NCI-H510A (cell line): ENCODE data around the gene MANBA.
"Not testable (repeated sequence)": the region's sequence is repeated elsewhere in the genome, so short reads cannot be mapped to it uniquely, and the experiment has no call there.

Experiments
- DNase-seq: peaks from one replicate; lab custom pipeline; 2025; lab: John Stamatoyannopoulos, UW

The MANBA gene

DNA sequence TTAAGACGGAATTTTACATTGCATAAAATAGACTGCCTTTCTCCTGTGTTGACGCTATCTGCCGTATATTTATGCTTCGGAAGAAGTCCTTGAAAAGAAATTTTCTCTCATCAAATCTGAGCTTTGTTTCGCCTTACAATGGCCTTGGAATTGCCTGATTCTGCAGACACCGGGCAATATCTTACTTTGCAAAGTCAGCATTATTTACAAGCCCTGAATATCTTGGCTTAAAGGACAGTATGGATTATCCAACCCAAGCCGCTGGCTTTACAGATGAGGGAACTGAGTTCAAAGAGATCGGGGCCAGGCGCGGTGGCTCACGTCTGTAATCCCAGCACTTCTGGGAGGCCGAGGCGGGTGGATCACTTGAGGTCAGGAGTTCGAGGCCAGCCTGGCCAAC, 1.1 kb upstream of the MANBA start:
- no peak for DNase-seq

DNA sequence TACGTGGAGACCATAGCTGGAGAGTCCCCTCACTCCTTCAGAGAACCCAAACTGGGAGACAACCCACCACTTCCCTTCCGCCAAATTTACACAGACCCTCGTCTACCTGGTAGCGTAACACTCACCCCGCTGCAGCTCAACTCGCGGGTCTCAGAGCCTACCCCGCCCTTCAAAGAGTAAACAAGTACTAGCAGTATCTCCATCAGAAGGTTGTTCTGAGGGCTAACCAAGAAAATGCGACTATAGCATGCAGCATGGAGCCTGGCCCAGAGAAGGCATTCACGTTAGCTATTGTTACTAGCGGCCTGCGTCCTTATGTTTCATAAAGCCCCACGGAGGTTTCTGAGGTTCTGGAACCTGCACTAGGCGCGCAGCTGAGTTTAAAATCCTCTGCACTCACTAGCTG, 531 bp upstream of the MANBA start:
- DNase-seq = no peak

- no peak for DNase-seq
Measured at GRCh38 chr4:102759831-102760644, 730 bp downstream of the MANBA start.

- no peak for DNase-seq
Measured at GRCh38 chr4:102758241-102759160, 2.3 kb downstream of the MANBA start.

GRCh38 chr4:102757681-102758080, 3.1 kb downstream of the MANBA start:
- DNase-seq = no peak

DNA sequence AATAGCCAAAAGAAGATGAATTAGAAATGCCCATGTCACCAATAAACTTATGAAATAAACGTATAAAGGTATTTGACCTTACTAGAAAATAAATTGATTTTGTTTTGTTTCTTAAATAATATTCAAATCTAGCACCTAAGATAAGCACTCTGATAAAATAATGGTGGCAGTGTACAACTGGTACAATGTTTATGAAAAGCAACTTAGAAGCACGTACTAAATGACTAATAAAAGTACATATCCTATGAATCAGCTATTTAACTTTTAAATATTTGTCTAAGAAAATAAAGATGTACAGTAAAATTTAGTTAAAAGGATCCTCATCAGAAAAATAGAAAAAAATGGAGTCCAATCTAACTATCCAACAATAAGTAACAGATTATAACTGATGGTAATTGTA, 6.7 kb downstream of the MANBA start:
- no peak for DNase-seq

GRCh38 chr4:102751941-102752340, 8.8 kb downstream of the MANBA start:
- DNase-seq = no peak

GRCh38 chr4:102743352-102743751, 17.4 kb downstream of the MANBA start:
- not testable (repeated sequence) for DNase-seq

GRCh38 chr4:102738802-102739201, 22.0 kb downstream of the MANBA start:
- DNase-seq = not testable (repeated sequence)

GRCh38 chr4:102736636-102737549, 23.9 kb downstream of the MANBA start:
- peak; percentile 37 for DNase-seq

- DNase-seq = peak; percentile 7
Measured at GRCh38 chr4:102735582-102735981, 25.2 kb downstream of the MANBA start.

DNA sequence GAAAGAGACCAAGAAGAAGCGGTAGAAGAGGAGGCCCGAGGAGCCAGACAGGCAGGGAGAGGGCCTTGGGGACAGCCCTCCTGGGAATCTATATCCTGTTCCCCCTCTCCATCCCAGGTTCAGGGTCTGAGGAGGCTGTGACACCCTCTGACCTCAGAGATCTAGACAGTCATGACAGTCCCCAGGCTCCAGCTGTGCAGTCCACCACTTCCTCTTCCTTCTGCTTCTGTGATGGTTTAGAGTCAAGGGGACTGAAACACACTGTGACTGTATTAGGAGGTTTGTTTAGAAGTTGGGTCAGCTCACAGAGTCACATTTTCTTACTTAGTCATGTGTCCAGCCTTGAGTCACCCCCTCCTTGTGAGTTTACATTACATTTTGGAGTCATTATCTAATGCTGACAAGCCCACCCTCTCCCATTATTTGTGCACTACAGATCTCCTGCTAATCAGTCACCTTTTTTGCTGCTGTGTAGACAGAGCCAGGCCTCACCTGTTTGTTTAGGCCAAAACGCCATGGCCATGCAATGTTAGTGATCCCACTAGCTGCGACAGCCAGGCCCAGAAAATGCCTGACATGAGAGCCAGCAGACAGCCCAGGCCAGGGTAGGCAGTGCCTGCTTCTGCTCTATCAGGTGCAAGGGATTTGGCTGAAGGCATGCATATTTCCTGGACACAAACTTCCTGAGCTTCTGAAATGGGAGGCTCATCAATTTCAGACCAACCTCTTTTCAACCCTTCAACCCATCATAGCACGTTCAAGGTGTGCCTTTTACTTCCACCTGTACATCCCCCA, 26.0 kb downstream of the MANBA start:
- DNase-seq = no peak

DNA sequence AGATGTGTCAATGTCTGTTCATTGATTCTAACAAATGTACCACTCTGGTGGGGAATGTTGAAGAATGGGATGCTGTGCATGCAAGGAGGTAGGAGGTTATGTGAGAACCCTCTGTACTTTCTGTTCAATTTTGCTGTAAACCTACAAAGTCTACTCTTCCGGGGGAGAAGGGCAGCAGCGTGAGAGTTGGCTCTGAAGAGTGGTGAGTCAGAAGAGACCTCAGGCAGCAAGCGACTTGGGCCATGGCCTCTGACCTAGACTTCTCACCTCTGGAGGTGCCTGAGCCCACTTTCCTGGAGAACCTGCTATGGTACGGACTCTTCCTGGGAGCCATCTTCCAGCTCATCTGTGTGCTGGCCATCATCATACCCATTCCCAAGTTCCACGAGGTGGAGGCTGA, 26.7 kb downstream of the MANBA start:
- DNase-seq = no peak

- no peak for DNase-seq
Measured at GRCh38 chr4:102733084-102733483, 27.7 kb downstream of the MANBA start.

- no peak for DNase-seq
Measured at GRCh38 chr4:102732678-102733077, 28.1 kb downstream of the MANBA start.

- no peak for DNase-seq
Measured at GRCh38 chr4:102730968-102731533, 29.7 kb downstream of the MANBA start.

DNA sequence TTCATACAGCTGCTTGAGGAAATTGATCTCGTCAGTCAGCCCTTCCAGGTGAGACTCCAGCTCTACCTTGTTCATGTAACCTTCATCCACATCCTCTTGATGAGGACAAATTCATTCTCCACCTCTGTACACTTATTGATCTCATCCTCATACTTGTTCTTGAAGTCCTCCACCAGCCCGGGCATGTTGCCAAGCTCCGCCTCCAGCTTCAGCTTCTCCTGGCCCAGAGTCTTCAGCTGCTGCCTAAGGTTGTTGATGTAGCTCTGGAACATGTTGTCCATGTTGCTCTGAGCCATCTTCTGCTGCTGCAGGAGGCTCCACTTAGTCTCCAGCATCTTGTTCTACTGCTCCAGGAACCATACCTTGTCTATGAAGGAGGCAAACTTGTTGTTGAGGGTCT, 31.3 kb downstream of the MANBA start:
- not testable (repeated sequence) for DNase-seq

DNA sequence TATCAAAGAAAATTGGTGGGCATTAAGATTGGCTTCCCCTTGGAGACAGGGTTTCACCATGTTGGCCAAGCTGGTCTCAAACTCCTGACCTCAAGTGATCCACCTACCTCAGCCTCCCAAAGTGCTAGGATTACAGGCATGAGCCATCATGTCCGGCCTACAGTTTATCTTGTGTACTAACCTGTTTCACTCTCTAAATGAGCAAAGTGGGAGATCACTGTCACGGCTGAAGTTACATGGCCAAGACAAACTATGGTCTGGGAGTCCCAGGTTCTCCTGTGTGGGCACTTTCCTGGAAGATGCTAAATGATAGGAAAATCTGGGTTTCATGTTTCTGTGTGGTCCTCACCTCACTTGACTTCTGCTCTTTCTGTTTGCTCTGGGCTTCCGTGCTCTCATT, 33.8 kb downstream of the MANBA start:
- not testable (repeated sequence) for DNase-seq

GRCh38 chr4:102726068-102726467, 34.7 kb downstream of the MANBA start:
- no peak for DNase-seq

DNA sequence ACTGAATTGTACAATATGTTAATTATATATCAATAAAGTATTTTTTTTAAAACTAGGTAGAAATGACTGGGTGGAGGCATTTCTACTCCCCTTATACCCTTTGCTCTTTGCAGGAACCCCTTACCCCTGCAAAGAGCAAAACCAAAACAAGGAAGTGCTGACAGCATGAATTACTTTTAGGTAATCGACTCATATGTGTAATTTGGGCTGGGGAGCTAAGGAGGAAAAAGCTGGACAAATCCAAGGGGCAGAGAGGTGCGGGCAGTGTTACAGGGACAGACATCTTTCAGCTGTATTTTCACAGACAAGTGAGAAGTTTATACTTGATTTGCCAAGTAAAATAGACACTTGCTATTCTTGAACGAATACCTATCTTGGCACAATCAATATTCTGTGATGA, 35.5 kb downstream of the MANBA start:
- no peak for DNase-seq

GRCh38 chr4:102723511-102723910, 37.3 kb downstream of the MANBA start:
- no peak for DNase-seq
